Mesothelial cell of epicardium (in vitro differentiated cells): ENCODE results near the gene NDUFS3. TPM values are rescaled to one million over a fixed set of nuclear protein-coding genes. Genes with fewer than 3 reads are reported as not detected.

Experiments used
- DNase-seq, 2 experiments: peaks; one replicate each; pipeline ENCODE4 v3.0.0; 2021; ENCODE audit warnings: low spot score in 2 of 2; ENCODE audit not compliant: unreplicated experiment in 2 of 2
- H3K27ac Mint-ChIP-seq: 2 replicates; pipeline ENCODE4 v1.8.0; 2021; ENCODE audit warnings: mixed read lengths
- H3K27me3 Mint-ChIP-seq: 2 replicates; pipeline ENCODE4 v1.8.0; 2021; ENCODE audit warnings: low read depth, mixed read lengths
- H3K36me3 Mint-ChIP-seq: 2 replicates; pipeline ENCODE4 v1.8.0; 2021; ENCODE audit warnings: mixed read lengths
- H3K4me1 Mint-ChIP-seq: 2 replicates; pipeline ENCODE4 v1.8.0; 2021; ENCODE audit warnings: mixed read lengths
- H3K4me3 Mint-ChIP-seq: 2 replicates; pipeline ENCODE4 v1.8.0; 2021; ENCODE audit warnings: mild to moderate bottlenecking, moderate library complexity, mixed read lengths
- H3K9me3 Mint-ChIP-seq: 2 replicates; pipeline ENCODE4 v1.8.0; 2021; ENCODE audit warnings: mixed read lengths
- CTCF ChIP-seq: fragments of 200-600 bp; sonication (generic); IDR thresholded peaks from one replicate; pipeline ENCODE4 v1.5.0; 2021; ENCODE audit warnings: antibody characterized with exemption; ENCODE audit not compliant: unreplicated experiment
- total RNA-seq: library from RNA; stranded (reverse); gene quantifications from 3 replicates; pipeline ENCODE4 v1.2.1, GENCODE V29; 2021

The NDUFS3 gene
- total RNA-seq, 1 donor from 2014 or later: 96.5 TPM

- Mint-ChIP-seq H3K4me3 (peak within 1 kb of the TSS; percentile 78), H3K36me3 (peaks cover 6% of the 10 kb centered on the region), H3K4me1 (peaks cover 12% of the 10 kb centered on the region), H3K9me3 (no peaks in the 10 kb centered on the region), H3K27me3 (no peaks in the 10 kb centered on the region), H3K27ac (peak within 1 kb of the TSS; percentile 81)
- peak; percentile 55 to 67 for DNase-seq
- no peak for TF ChIP-seq CTCF
Measured at GRCh38 chr11:47565340-47566148, 13.3 kb upstream of the NDUFS3 start, which contains the start of gene PTPMT1. PTPMT1 (plus strand) TSS chr11:47565599; CDS start chr11:47565623, 24 bp downstream.

GRCh38 chr11:47566149-47566698 lies 12.7 kb upstream of the NDUFS3 start:
- TF ChIP-seq CTCF: no peak
- Mint-ChIP-seq H3K9me3 (no peaks in the 10 kb centered on the region), H3K27ac (peak overlapping the region; percentile 81), H3K4me1 (peaks cover 12% of the 10 kb centered on the region), H3K36me3 (peaks cover 10% of the 10 kb centered on the region), H3K27me3 (no peaks in the 10 kb centered on the region), H3K4me3 (peak overlapping the region; percentile 78)
- DNase-seq: no peak

- TF ChIP-seq CTCF: no peak
- H3K4me3 Mint-ChIP-seq: no peak overlapping the region
- H3K36me3 Mint-ChIP-seq: peaks cover 20% of the 10 kb centered on the region
- no peaks in the 10 kb centered on the region for H3K9me3 Mint-ChIP-seq
- H3K27ac Mint-ChIP-seq: no peak overlapping the region
- no peaks in the 10 kb centered on the region for H3K27me3 Mint-ChIP-seq
- H3K4me1 Mint-ChIP-seq: peaks cover 12% of the 10 kb centered on the region
- no peak for DNase-seq
Measured at GRCh38 chr11:47569646-47570045, 9.2 kb upstream of the NDUFS3 start.

GRCh38 chr11:47570651-47571356 lies 8.1 kb upstream of the NDUFS3 start:
- no peaks in the 10 kb centered on the region for H3K9me3 Mint-ChIP-seq
- no peak overlapping the region for H3K4me3 Mint-ChIP-seq
- no peaks in the 10 kb centered on the region for H3K27me3 Mint-ChIP-seq
- peaks cover 25% of the 10 kb centered on the region for H3K36me3 Mint-ChIP-seq
- H3K27ac Mint-ChIP-seq: no peak overlapping the region
- no peak for DNase-seq
- peaks cover 9% of the 10 kb centered on the region for H3K4me1 Mint-ChIP-seq
- no peak for TF ChIP-seq CTCF

DNA sequence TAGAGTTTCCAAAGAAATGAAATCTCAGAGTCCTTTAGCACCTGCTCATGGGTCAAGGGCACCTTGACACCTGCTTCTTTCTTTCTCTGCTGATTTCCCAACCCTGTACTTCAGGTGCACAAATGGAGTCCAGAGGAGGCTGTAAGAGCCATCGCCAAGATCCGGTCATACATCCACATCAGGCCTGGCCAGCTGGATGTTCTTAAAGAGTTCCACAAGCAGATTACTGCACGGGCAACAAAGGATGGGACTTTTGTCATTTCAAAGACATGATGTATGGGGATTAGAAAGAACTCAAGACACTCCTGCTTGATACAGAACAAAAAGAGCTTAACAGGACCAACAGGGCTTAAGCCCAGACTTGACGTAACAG lies 7.5 kb upstream of the NDUFS3 start:
- no peak overlapping the region for H3K4me3 Mint-ChIP-seq
- DNase-seq: no peak
- H3K27ac Mint-ChIP-seq: no peak overlapping the region
- H3K9me3 Mint-ChIP-seq: no peaks in the 10 kb centered on the region
- peaks cover 5% of the 10 kb centered on the region for H3K4me1 Mint-ChIP-seq
- no peaks in the 10 kb centered on the region for H3K27me3 Mint-ChIP-seq
- H3K36me3 Mint-ChIP-seq: peaks cover 25% of the 10 kb centered on the region
- TF ChIP-seq CTCF: no peak
